GM21423 (cell line): ENCODE measurements around the gene MAF.

Experiments
- ATAC-seq: cut with Tn5 transposase; IDR thresholded peaks from one replicate; pipeline ENCODE4 v1.9.1; 2021; ENCODE audit warnings: mild to moderate bottlenecking, moderate library complexity; ENCODE audit not compliant: unreplicated experiment

The MAF gene

GRCh38 chr16:79592186-79592585 lies 8.4 kb downstream of the MAF start:
- no peak for ATAC-seq

GRCh38 chr16:79589601-79590102 lies 10.9 kb downstream of the MAF start:
- no peak for ATAC-seq

- ATAC-seq: no peak
Measured at GRCh38 chr16:79587897-79588296, 12.6 kb downstream of the MAF start.

- ATAC-seq: no peak
Measured at GRCh38 chr16:79587296-79587695, 13.2 kb downstream of the MAF start.

GRCh38 chr16:79582789-79583188 lies 17.7 kb downstream of the MAF start:
- no peak for ATAC-seq

- ATAC-seq: no peak
Measured at GRCh38 chr16:79580453-79581191, 19.9 kb downstream of the MAF start.

GRCh38 chr16:79576602-79577001 lies 23.9 kb downstream of the MAF start:
- ATAC-seq: no peak

GRCh38 chr16:79573884-79574283 lies 26.7 kb downstream of the MAF start:
- ATAC-seq: no peak

- ATAC-seq: no peak
Measured at GRCh38 chr16:79573071-79573470, 27.5 kb downstream of the MAF start.

- ATAC-seq: no peak
Measured at GRCh38 chr16:79571903-79572535, 28.5 kb downstream of the MAF start.

GRCh38 chr16:79571065-79571902 lies 29.3 kb downstream of the MAF start:
- no peak for ATAC-seq

GRCh38 chr16:79564671-79565107 lies 35.8 kb downstream of the MAF start:
- ATAC-seq: no peak

- no peak for ATAC-seq
Measured at GRCh38 chr16:79563921-79564320, 36.6 kb downstream of the MAF start.

- no peak for ATAC-seq
Measured at GRCh38 chr16:79562166-79562823, 38.2 kb downstream of the MAF start.

- no peak for ATAC-seq
Measured at GRCh38 chr16:79561729-79562128, 38.8 kb downstream of the MAF start.

- no peak for ATAC-seq
Measured at GRCh38 chr16:79560923-79561322, 39.6 kb downstream of the MAF start.

GRCh38 chr16:79560318-79560717 lies 40.2 kb downstream of the MAF start:
- no peak for ATAC-seq

- ATAC-seq: no peak
Measured at GRCh38 chr16:79559532-79559931, 41.0 kb downstream of the MAF start.

- ATAC-seq: no peak
Measured at GRCh38 chr16:79557421-79557820, 43.1 kb downstream of the MAF start.

GRCh38 chr16:79554912-79555311 lies 45.6 kb downstream of the MAF start:
- no peak for ATAC-seq

- no peak for ATAC-seq
Measured at GRCh38 chr16:79550373-79550772, 50.2 kb downstream of the MAF start.
